Activated naive CD4-positive, alpha-beta T cell treated with anti-CD3 and anti-CD28 coated beads for 36 hours (primary cell): ENCODE measurements around the gene EFHD1. TPM values are rescaled to one million over a fixed set of nuclear protein-coding genes. Genes with fewer than 3 reads are reported as not detected.
"Not testable (repeated sequence)": the region's sequence is repeated elsewhere in the genome, so short reads cannot be mapped to it uniquely, and the experiment has no call there.

Source experiments
- CTCF ChIA-PET: fragments of 350-600 bp; sonication (Branson Sonifier 250); formaldehyde crosslinking; loops from one replicate; lab custom pipeline; 2021; ENCODE audit warnings: antibody characterized with exemption; lab: Charles Lee
- DNase-seq: peaks from one replicate; pipeline ENCODE4 v3.0.0-alpha.2; 2020
- H3K27ac Mint-ChIP-seq: one replicate; pipeline ENCODE4 v1.8.0; 2021; ENCODE audit warnings: mild to moderate bottlenecking, mixed read lengths
- H3K27me3 Mint-ChIP-seq: one replicate; pipeline ENCODE4 v1.8.0; 2021; ENCODE audit warnings: low read depth, mixed read lengths
- H3K36me3 Mint-ChIP-seq: one replicate; pipeline ENCODE4 v1.8.0; 2021; ENCODE audit warnings: low read depth, mixed read lengths
- H3K4me1 Mint-ChIP-seq: one replicate; pipeline ENCODE4 v1.8.0; 2021; ENCODE audit warnings: low read depth, mixed read lengths
- H3K4me3 Mint-ChIP-seq: one replicate; pipeline ENCODE4 v1.8.0; 2021; ENCODE audit warnings: mild to moderate bottlenecking, moderate library complexity, mixed read lengths
- H3K9me3 Mint-ChIP-seq: one replicate; pipeline ENCODE4 v1.8.0; 2021; ENCODE audit warnings: mixed read lengths
- intact Hi-C: fragments of 100-400 bp; cut with micrococcal nuclease; formaldehyde crosslinking; loops from one replicate; pipeline ENCODE4 v1.15.1; 2023
- total RNA-seq, 2 experiments: library from RNA; stranded (reverse); gene quantifications; one replicate each; pipeline ENCODE4 v1.2.3, GENCODE V29; 2021

EFHD1 gene
- total RNA-seq, 2 experiments from 2014 or later, result 1.3 to 2.0 TPM

- no peak for DNase-seq
- Mint-ChIP-seq H3K27ac (no peak overlapping the region), H3K9me3 (peaks cover 2% of the 10 kb centered on the region), H3K27me3 (no peaks in the 10 kb centered on the region), H3K4me3 (no peak overlapping the region), H3K4me1 (no peaks in the 10 kb centered on the region), H3K36me3 (no peaks in the 10 kb centered on the region)
- CTCF ChIA-PET, result interaction anchor here (0.6 kb wide), 1 partner anchor 82 kb away, joined by 5 read pairs; no protein-coding TSS in a partner anchor
- intact Hi-C loops, result no loop called here
Observed at GRCh38 chr2:232687382-232688160, 54.2 kb downstream of the EFHD1 start.

- Mint-ChIP-seq H3K27me3 (no peaks in the 10 kb centered on the region), H3K27ac (no peak overlapping the region), H3K36me3 (no peaks in the 10 kb centered on the region), H3K9me3 (peaks cover 2% of the 10 kb centered on the region), H3K4me3 (no peak overlapping the region), H3K4me1 (no peaks in the 10 kb centered on the region)
- DNase-seq, result no peak
- intact Hi-C loops, result no loop called here
- CTCF ChIA-PET, result interaction anchor here (0.6 kb wide), 1 partner anchor 83 kb away, joined by 5 read pairs; no protein-coding TSS in a partner anchor
Observed at GRCh38 chr2:232688201-232688600, 54.8 kb downstream of the EFHD1 start.

GRCh38 chr2:232689152-232689910 lies 55.9 kb downstream of the EFHD1 start:
- intact Hi-C loops, result no loop called here
- CTCF ChIA-PET, result no interaction called here
- no peak overlapping the region for H3K4me3 Mint-ChIP-seq
- H3K27ac Mint-ChIP-seq, result no peak overlapping the region
- no peaks in the 10 kb centered on the region for H3K4me1 Mint-ChIP-seq
- no peaks in the 10 kb centered on the region for H3K36me3 Mint-ChIP-seq
- DNase-seq, result no peak
- peaks cover 2% of the 10 kb centered on the region for H3K9me3 Mint-ChIP-seq
- no peaks in the 10 kb centered on the region for H3K27me3 Mint-ChIP-seq

GRCh38 chr2:232691117-232691516 lies 57.7 kb downstream of the EFHD1 start:
- H3K9me3 Mint-ChIP-seq, H3K36me3 Mint-ChIP-seq, H3K27ac Mint-ChIP-seq, H3K27me3 Mint-ChIP-seq, H3K4me3 Mint-ChIP-seq, DNase-seq, CTCF ChIA-PET, H3K4me1 Mint-ChIP-seq: not testable (repeated sequence)
- intact Hi-C loops, result loop anchor here (10.0 kb wide), 2 partner anchors 86 to 906 kb away; partner anchors contain the start of genes COPS7B and PDE6D

- Mint-ChIP-seq H3K27ac (no peak overlapping the region), H3K36me3 (no peaks in the 10 kb centered on the region), H3K4me3 (no peak overlapping the region), H3K9me3 (peaks cover 5% of the 10 kb centered on the region), H3K4me1 (peaks cover 9% of the 10 kb centered on the region), H3K27me3 (no peaks in the 10 kb centered on the region)
- CTCF ChIA-PET, result interaction anchor here (0.7 kb wide), 1 partner anchor 262 kb away, joined by 3 read pairs; no protein-coding TSS in a partner anchor
- intact Hi-C loops, result loop anchor here (10.0 kb wide), 2 partner anchors 89 to 909 kb away; partner anchors contain the start of genes COPS7B and PDE6D
- DNase-seq, result no peak
Observed at GRCh38 chr2:232693344-232693743, 59.9 kb downstream of the EFHD1 start.

- H3K27ac Mint-ChIP-seq, result peak overlapping the region; percentile 65
- no peaks in the 10 kb centered on the region for H3K27me3 Mint-ChIP-seq
- CTCF ChIA-PET, result interaction anchor here (1.5 kb wide), 1 partner anchor 11 kb away, joined by 7 read pairs; no protein-coding TSS in a partner anchor
- no peak for DNase-seq
- H3K4me1 Mint-ChIP-seq, result peaks cover 35% of the 10 kb centered on the region
- H3K9me3 Mint-ChIP-seq, result peaks cover 3% of the 10 kb centered on the region
- peak overlapping the region; percentile 87 for H3K4me3 Mint-ChIP-seq
- intact Hi-C loops, result loop anchor here (1.0 to 10.0 kb wide), 7 partner anchors 85 to 1156 kb away; partner anchors contain the start of genes ATG16L1, COPS7B, EIF4E2 and HJURP
- peaks cover 17% of the 10 kb centered on the region for H3K36me3 Mint-ChIP-seq
Observed at GRCh38 chr2:232696609-232697058, 63.2 kb downstream of the EFHD1 start.

- no peaks in the 10 kb centered on the region for H3K27me3 Mint-ChIP-seq
- peak within 1 kb of the TSS; percentile 87 for H3K4me3 Mint-ChIP-seq
- CTCF ChIA-PET, result no interaction called here
- intact Hi-C loops, result loop anchor here (1.0 to 10.0 kb wide), 7 partner anchors 84 to 1155 kb away; partner anchors contain the start of genes ATG16L1, COPS7B, EIF4E2 and HJURP
- DNase-seq, result peak; percentile 97
- H3K9me3 Mint-ChIP-seq, result peaks cover 3% of the 10 kb centered on the region
- peaks cover 17% of the 10 kb centered on the region for H3K36me3 Mint-ChIP-seq
- H3K4me1 Mint-ChIP-seq, result peaks cover 36% of the 10 kb centered on the region
- H3K27ac Mint-ChIP-seq, result peak within 1 kb of the TSS; percentile 70
Observed at GRCh38 chr2:232697059-232697806, 63.8 kb downstream of the EFHD1 start, which contains the start of gene GIGYF2. Gene GIGYF2, plus strand, starts transcription at chr2:232697331. Its CDS starts 37,867 bp downstream, at chr2:232735198.

- intact Hi-C loops, result loop anchor here (1.0 to 10.0 kb wide), 7 partner anchors 84 to 1155 kb away; partner anchors contain the start of genes ATG16L1, COPS7B, EIF4E2 and HJURP
- H3K4me1 Mint-ChIP-seq, result peaks cover 39% of the 10 kb centered on the region
- peak; percentile 24 for DNase-seq
- CTCF ChIA-PET, result no interaction called here
- peaks cover 20% of the 10 kb centered on the region for H3K36me3 Mint-ChIP-seq
- peak overlapping the region; percentile 70 for H3K27ac Mint-ChIP-seq
- peaks cover 3% of the 10 kb centered on the region for H3K9me3 Mint-ChIP-seq
- no peaks in the 10 kb centered on the region for H3K27me3 Mint-ChIP-seq
- H3K4me3 Mint-ChIP-seq, result peak overlapping the region; percentile 87
Observed at GRCh38 chr2:232697807-232698110, 64.4 kb downstream of the EFHD1 start.

GRCh38 chr2:232698556-232699091 lies 65.2 kb downstream of the EFHD1 start:
- DNase-seq, result no peak
- Mint-ChIP-seq H3K27me3 (no peaks in the 10 kb centered on the region), H3K9me3 (peaks cover 3% of the 10 kb centered on the region), H3K36me3 (peaks cover 23% of the 10 kb centered on the region), H3K27ac (no peak overlapping the region), H3K4me1 (peaks cover 41% of the 10 kb centered on the region), H3K4me3 (peak overlapping the region; percentile 87)
- CTCF ChIA-PET, result no interaction called here
- intact Hi-C loops, result loop anchor here (5.0 to 10.0 kb wide), 4 partner anchors 94 to 1154 kb away; partner anchors contain the start of genes COPS7B, HJURP, INPP5D and PDE6D

- H3K4me3 Mint-ChIP-seq, result peak overlapping the region; percentile 87
- CTCF ChIA-PET, result no interaction called here
- no peaks in the 10 kb centered on the region for H3K27me3 Mint-ChIP-seq
- peaks cover 3% of the 10 kb centered on the region for H3K9me3 Mint-ChIP-seq
- H3K4me1 Mint-ChIP-seq, result peaks cover 41% of the 10 kb centered on the region
- peaks cover 27% of the 10 kb centered on the region for H3K36me3 Mint-ChIP-seq
- no peak for DNase-seq
- no peak overlapping the region for H3K27ac Mint-ChIP-seq
- intact Hi-C loops, result loop anchor here (5.0 to 10.0 kb wide), 4 partner anchors 94 to 1153 kb away; partner anchors contain the start of genes COPS7B, HJURP, INPP5D and PDE6D
Observed at GRCh38 chr2:232699110-232699509, 65.7 kb downstream of the EFHD1 start.

- H3K27ac Mint-ChIP-seq, result no peak overlapping the region
- peaks cover 41% of the 10 kb centered on the region for H3K4me1 Mint-ChIP-seq
- peaks cover 3% of the 10 kb centered on the region for H3K9me3 Mint-ChIP-seq
- intact Hi-C loops, result no loop called here
- peaks cover 34% of the 10 kb centered on the region for H3K36me3 Mint-ChIP-seq
- H3K27me3 Mint-ChIP-seq, result no peaks in the 10 kb centered on the region
- CTCF ChIA-PET, result interaction anchor here (0.6 kb wide), 1 partner anchor 1556 kb away, joined by 3 read pairs; no protein-coding TSS in a partner anchor
- no peak overlapping the region for H3K4me3 Mint-ChIP-seq
- no peak for DNase-seq
Observed at GRCh38 chr2:232700154-232700553, 66.8 kb downstream of the EFHD1 start.
